NB4 (cell line): ENCODE measurements around the gene POC1A.

Source experiments
- CTCF ChIP-seq: IDR thresholded peaks from one replicate; pipeline ENCODE4 v1.5.1; 2012; ENCODE audit warnings: low read depth, low read length
- MAX ChIP-seq: IDR thresholded peaks from 2 replicates; pipeline ENCODE4 v1.6.1; 2011; ENCODE audit warnings: low read depth, low read length
- MYC ChIP-seq: IDR thresholded peaks from 2 replicates; pipeline ENCODE4 v1.6.1; 2011; ENCODE audit warnings: low read depth, low read length
- POLR2A ChIP-seq: IDR thresholded peaks from 2 replicates; pipeline ENCODE4 v1.6.1; 2011; ENCODE audit warnings: mild to moderate bottlenecking; ENCODE audit not compliant: insufficient read length; ENCODE audit errors: extremely low read depth

GRCh38 chr3:52182691-52183090 lies 28.5 kb upstream of the POC1A start:
- TF ChIP-seq CTCF (no peak), MAX (no peak), POLR2A (no peak), MYC (no peak)
